MM.1S (cell line): ENCODE results near the gene MOGAT3.

Source experiments
- CTCF ChIP-seq: fragments of 300-600 bp; sonication (generic); IDR thresholded peaks from 2 replicates; pipeline ENCODE4 v1.5.1; 2016; ENCODE audit warnings: antibody characterized with exemption, low read length, mixed read lengths
- EZH2 ChIP-seq: fragments of 300-600 bp; sonication (generic); optimal IDR thresholded peaks from 2 replicates; pipeline ENCODE3; 2017; ENCODE audit warnings: low read depth, mild to moderate bottlenecking, antibody characterized with exemption, low read length, mixed read lengths
- EZH2phosphoT487 ChIP-seq: fragments of 300-600 bp; sonication (generic); IDR thresholded peaks from 2 replicates; pipeline ENCODE4 v1.6.1; 2018; ENCODE audit warnings: antibody characterized with exemption, low read length

DNA sequence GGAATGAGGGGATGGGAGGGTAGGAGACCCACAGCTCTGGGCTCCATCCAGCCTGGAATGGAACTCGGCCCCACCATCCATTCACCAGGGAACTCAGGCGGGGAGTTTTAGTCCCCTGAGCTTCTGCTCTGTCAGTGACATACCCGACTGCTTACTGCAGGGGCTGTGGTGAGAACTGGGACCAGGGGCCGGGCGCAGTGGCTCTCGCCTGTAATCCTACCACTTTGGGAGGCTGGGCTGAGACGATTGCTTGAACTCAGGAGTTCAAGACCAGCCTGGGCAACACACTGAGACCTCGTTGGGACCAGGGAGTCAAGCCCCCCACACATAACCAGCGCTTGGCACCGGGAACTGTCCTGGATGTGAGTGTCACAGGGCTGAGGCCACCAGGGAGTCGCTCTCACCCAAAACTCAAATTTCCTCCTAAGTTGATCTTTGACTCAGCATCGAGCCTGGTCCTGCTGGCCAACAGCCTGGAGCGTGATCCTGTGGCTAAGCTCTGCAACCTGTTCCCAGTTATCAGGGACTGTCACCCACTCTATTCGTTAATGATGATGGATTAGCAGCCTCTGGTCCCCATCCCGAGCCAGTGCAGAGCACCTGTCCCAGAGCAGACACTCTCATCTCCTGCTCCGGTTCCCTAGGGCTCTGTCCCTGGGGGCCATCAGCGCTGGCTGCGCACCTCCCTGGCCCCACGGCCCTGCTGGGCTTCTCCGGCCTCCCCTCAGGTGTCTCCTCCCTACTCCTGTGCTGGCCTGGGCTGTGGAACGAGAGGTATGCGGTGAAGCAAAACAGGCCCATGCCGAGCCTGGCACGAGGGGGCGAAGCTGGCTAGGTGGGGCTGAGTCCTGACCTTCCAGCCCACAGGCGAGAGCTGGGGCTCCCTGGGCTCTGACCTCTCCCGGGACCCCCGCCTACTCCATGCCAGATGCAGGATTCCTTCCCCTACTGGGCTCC lies 37.7 kb upstream of the MOGAT3 start:
- TF ChIP-seq EZH2 (no peak), EZH2phosphoT487 (no peak), CTCF (no peak)
